Glutamatergic neuron (in vitro differentiated cells): ENCODE data around the gene AK1. TPM values are rescaled to one million over a fixed set of nuclear protein-coding genes. Genes with fewer than 3 reads are reported as not detected.

Source experiments
- DNase-seq: peaks from one replicate; pipeline ENCODE4 v3.0.0; 2022
- H3K27ac Mint-ChIP-seq: one replicate; pipeline ENCODE4 v1.8.0; 2020; ENCODE audit warnings: mild to moderate bottlenecking, mixed read lengths, inconsistent platforms; ENCODE audit not compliant: unreplicated experiment
- H3K27me3 Mint-ChIP-seq: one replicate; pipeline ENCODE4 v1.8.0; 2020; ENCODE audit warnings: mild to moderate bottlenecking, moderate library complexity, mixed read lengths, inconsistent platforms; ENCODE audit not compliant: unreplicated experiment
- H3K36me3 Mint-ChIP-seq: one replicate; pipeline ENCODE4 v1.8.0; 2020; ENCODE audit warnings: mild to moderate bottlenecking, mixed read lengths, inconsistent platforms; ENCODE audit not compliant: unreplicated experiment
- H3K4me1 Mint-ChIP-seq: one replicate; pipeline ENCODE4 v1.8.0; 2020; ENCODE audit warnings: mild to moderate bottlenecking, low read depth, mixed read lengths, inconsistent platforms; ENCODE audit not compliant: unreplicated experiment
- H3K4me3 Mint-ChIP-seq: one replicate; pipeline ENCODE4 v1.8.0; 2020; ENCODE audit warnings: mild to moderate bottlenecking, mixed read lengths, inconsistent platforms; ENCODE audit not compliant: unreplicated experiment
- H3K9me3 Mint-ChIP-seq: one replicate; pipeline ENCODE4 v1.8.0; 2020; ENCODE audit warnings: mild to moderate bottlenecking, moderate library complexity, mixed read lengths, inconsistent platforms; ENCODE audit not compliant: unreplicated experiment
- CTCF ChIP-seq: fragments of 200-600 bp; sonication (generic); IDR thresholded peaks from one replicate; pipeline ENCODE4 v1.5.0; 2021; ENCODE audit not compliant: partially characterized antibody, unreplicated experiment
- total RNA-seq: library from RNA; stranded (reverse); fragmentation: NEBNext Ultra II Directional; extraction: Animal tissue kit (Norgen Biotek cat#: 25700); gene quantifications from one replicate; pipeline ENCODE4 v1.2.1, GENCODE V29; 2021; ENCODE audit not compliant: unreplicated experiment

Gene AK1
- total RNA-seq, 1 donor from 2014 or later: 121 TPM

GRCh38 chr9:127890053-127890452 lies 12.6 kb upstream of the AK1 start:
- H3K9me3 Mint-ChIP-seq: peaks cover 3% of the 10 kb centered on the region
- no peak overlapping the region for H3K27ac Mint-ChIP-seq
- H3K36me3 Mint-ChIP-seq: peaks cover 25% of the 10 kb centered on the region
- no peak overlapping the region for H3K4me3 Mint-ChIP-seq
- no peak for DNase-seq
- no peak for TF ChIP-seq CTCF
- peaks cover 4% of the 10 kb centered on the region for H3K4me1 Mint-ChIP-seq
- H3K27me3 Mint-ChIP-seq: peaks cover 2% of the 10 kb centered on the region

GRCh38 chr9:127887792-127888191 lies 10.3 kb upstream of the AK1 start:
- H3K27me3 Mint-ChIP-seq: peaks cover 5% of the 10 kb centered on the region
- H3K4me1 Mint-ChIP-seq: peaks cover 11% of the 10 kb centered on the region
- no peak overlapping the region for H3K27ac Mint-ChIP-seq
- no peak overlapping the region for H3K4me3 Mint-ChIP-seq
- DNase-seq: no peak
- peaks cover 8% of the 10 kb centered on the region for H3K36me3 Mint-ChIP-seq
- peak; percentile 57 for TF ChIP-seq CTCF
- H3K9me3 Mint-ChIP-seq: peaks cover 3% of the 10 kb centered on the region

GRCh38 chr9:127886401-127886972 lies 9.0 kb upstream of the AK1 start:
- Mint-ChIP-seq H3K4me3 (no peak overlapping the region), H3K9me3 (peaks cover 3% of the 10 kb centered on the region), H3K27ac (no peak overlapping the region), H3K4me1 (peaks cover 11% of the 10 kb centered on the region), H3K27me3 (peaks cover 5% of the 10 kb centered on the region), H3K36me3 (peaks cover 4% of the 10 kb centered on the region)
- no peak for DNase-seq
- TF ChIP-seq CTCF: no peak

GRCh38 chr9:127885508-127886281 lies 8.2 kb upstream of the AK1 start:
- Mint-ChIP-seq H3K27ac (peak overlapping the region; percentile 28), H3K4me3 (no peak overlapping the region), H3K4me1 (peaks cover 11% of the 10 kb centered on the region), H3K9me3 (no peaks in the 10 kb centered on the region), H3K27me3 (peaks cover 5% of the 10 kb centered on the region), H3K36me3 (peaks cover 4% of the 10 kb centered on the region)
- TF ChIP-seq CTCF: no peak
- DNase-seq: no peak

- no peak for TF ChIP-seq CTCF
- no peak for DNase-seq
- peaks cover 4% of the 10 kb centered on the region for H3K36me3 Mint-ChIP-seq
- no peaks in the 10 kb centered on the region for H3K9me3 Mint-ChIP-seq
- H3K4me1 Mint-ChIP-seq: peaks cover 11% of the 10 kb centered on the region
- H3K27me3 Mint-ChIP-seq: peaks cover 5% of the 10 kb centered on the region
- no peak overlapping the region for H3K4me3 Mint-ChIP-seq
- peak overlapping the region; percentile 28 for H3K27ac Mint-ChIP-seq
Measured at GRCh38 chr9:127884976-127885490, 7.6 kb upstream of the AK1 start.
